CD4-positive, CD25-positive, alpha-beta regulatory T cell (primary cell): ENCODE data around the gene ARRB1. TPM values are rescaled to one million over a fixed set of nuclear protein-coding genes. Genes with fewer than 3 reads are reported as not detected.
A peak's percentile ranks its signal among the peaks of the same experiment; 100 is the strongest.

Experiments used
- ATAC-seq, 2 donors: fragments of 150-1000 bp; cut with Tn5 transposase; one replicate each; pipeline ENCODE4 v1.10.0; 2021; ENCODE audit warnings: low read depth in 2 of 2, moderate number of reproducible peaks in 2 of 2, moderate library complexity in 1 of 2
- DNase-seq, 3 donors: peaks; one replicate each; pipeline versions ENCODE4 v3.0.0 to v3.0.0-alpha.2; 2012 to 2022; ENCODE audit warnings: mixed read lengths in 1 of 3
- H3K27ac ChIP-seq: one replicate; pipeline ENCODE4 v1.7.0; 2013; ENCODE audit warnings: mild to moderate bottlenecking, low read length; ENCODE audit not compliant: insufficient read depth, poor library complexity, severe bottlenecking
- H3K27me3 ChIP-seq: one replicate; pipeline ENCODE4 v1.7.0; 2013; ENCODE audit warnings: low read length; ENCODE audit not compliant: control insufficient read depth, insufficient read depth
- H3K36me3 ChIP-seq: one replicate; pipeline ENCODE4 v1.7.0; 2013; ENCODE audit warnings: mild to moderate bottlenecking, low read length, moderate library complexity; ENCODE audit not compliant: control insufficient read depth, insufficient read depth
- H3K4me1 ChIP-seq: 2 replicates; pipeline ENCODE4 v1.7.0; 2013; ENCODE audit warnings: mild to moderate bottlenecking, low read length; ENCODE audit not compliant: insufficient read depth, control insufficient read depth, poor library complexity, severe bottlenecking
- H3K4me3 ChIP-seq: one replicate; pipeline ENCODE4 v1.7.0; 2013; ENCODE audit warnings: low read depth, mild to moderate bottlenecking, low read length, moderate library complexity
- H3K9me3 ChIP-seq, 2 experiments: 1 replicate in 1 of 2; 2 replicates in 1 of 2; pipeline ENCODE4 v1.7.0; 2013; ENCODE audit warnings: low read length in 2 of 2, mild to moderate bottlenecking in 1 of 2, moderate library complexity in 1 of 2; ENCODE audit not compliant: control insufficient read depth in 2 of 2
- H3K27ac Mint-ChIP-seq, 3 donors: one replicate each; pipeline ENCODE4 v1.8.0; 2020 to 2022; ENCODE audit warnings: mild to moderate bottlenecking in 3 of 3, mixed read lengths in 3 of 3, moderate library complexity in 2 of 3
- H3K27me3 Mint-ChIP-seq: one replicate; pipeline ENCODE4 v1.8.0; 2022; ENCODE audit warnings: mild to moderate bottlenecking, mixed read lengths
- H3K36me3 Mint-ChIP-seq: one replicate; pipeline ENCODE4 v1.8.0; 2020; ENCODE audit warnings: mixed read lengths
- H3K4me1 Mint-ChIP-seq, 4 donors: one replicate each; pipeline ENCODE4 v1.8.0; 2020 to 2022; ENCODE audit warnings: mixed read lengths in 4 of 4, mild to moderate bottlenecking in 1 of 4
- H3K4me3 Mint-ChIP-seq, 4 donors: one replicate each; pipeline ENCODE4 v1.8.0; 2020 to 2022; ENCODE audit warnings: mild to moderate bottlenecking in 4 of 4, mixed read lengths in 4 of 4, moderate library complexity in 3 of 4
- H3K9me3 Mint-ChIP-seq, 7 donors: one replicate each; pipeline ENCODE4 v1.8.0; 2020 to 2022; ENCODE audit warnings: mixed read lengths in 7 of 7, mild to moderate bottlenecking in 3 of 7, moderate library complexity in 2 of 7
- polyA plus RNA-seq, 4 donors: library from polyadenylated mRNA; unstranded; fragments of 300-500 nt; fragmentation: Illumina TruSeq; gene quantifications; one replicate each; pipeline ENCODE4 v1.2.3, GENCODE V29; 2021
- total RNA-seq: library from RNA; stranded (reverse); gene quantifications from one replicate; pipeline ENCODE4 v1.2.3, GENCODE V29; 2022

Gene ARRB1
- total and polyA plus RNA-seq, 5 donors from 2014 or later, result 5.1 to 36.1 (median 6.5) TPM

GRCh38 chr11:75289919-75290318 lies 61.5 kb downstream of the ARRB1 start:
- Histone ChIP-seq H3K4me1 (no peaks in the 10 kb centered on the region), H3K4me3 (no peak overlapping the region), H3K36me3 (no peaks in the 10 kb centered on the region), H3K27ac (no peak overlapping the region), H3K27me3 (no peaks in the 10 kb centered on the region), H3K9me3 (no peaks in the 10 kb centered on the region)
- DNase-seq (no peak), ATAC-seq (no peak)
- Mint-ChIP-seq H3K27me3 (no peaks in the 10 kb centered on the region), H3K4me3 (no peak overlapping the region), H3K36me3 (peaks cover 6% of the 10 kb centered on the region), H3K9me3 (peaks cover 0 to 1% (median 0%) of the 10 kb centered on the region in 7 donors), H3K4me1 (peaks cover 0 to 9% (median 2%) of the 10 kb centered on the region in 4 donors), H3K27ac (peak overlapping the region in 1 of 3 donors; percentile 85)

- H3K4me1 ChIP-seq, result no peaks in the 10 kb centered on the region
- H3K4me3 Mint-ChIP-seq, result no peak overlapping the region
- no peaks in the 10 kb centered on the region for H3K27me3 Mint-ChIP-seq
- no peaks in the 10 kb centered on the region for H3K36me3 ChIP-seq
- DNase-seq, result no peak
- peaks cover 0 to 1% (median 0%) of the 10 kb centered on the region in 7 donors for H3K9me3 Mint-ChIP-seq
- H3K4me1 Mint-ChIP-seq, result peaks cover 0 to 6% (median 2%) of the 10 kb centered on the region in 4 donors
- no peak for ATAC-seq
- H3K27me3 ChIP-seq, result no peaks in the 10 kb centered on the region
- H3K4me3 ChIP-seq, result no peak overlapping the region
- no peaks in the 10 kb centered on the region for H3K9me3 ChIP-seq
- peak overlapping the region in 2 of 3 donors; percentile 78 to 80 for H3K27ac Mint-ChIP-seq
- peaks cover 6% of the 10 kb centered on the region for H3K36me3 Mint-ChIP-seq
- H3K27ac ChIP-seq, result no peak overlapping the region
Measured at GRCh38 chr11:75289511-75289760, 62.0 kb downstream of the ARRB1 start.

GRCh38 chr11:75287579-75287978 lies 63.9 kb downstream of the ARRB1 start:
- H3K27ac Mint-ChIP-seq, result peak overlapping the region in 1 of 3 donors; percentile 48
- Histone ChIP-seq H3K27ac (no peak overlapping the region), H3K36me3 (peaks cover 3% of the 10 kb centered on the region), H3K4me3 (no peak overlapping the region), H3K9me3 (no peaks in the 10 kb centered on the region), H3K27me3 (no peaks in the 10 kb centered on the region), H3K4me1 (no peaks in the 10 kb centered on the region)
- no peaks in the 10 kb centered on the region for H3K27me3 Mint-ChIP-seq
- H3K4me1 Mint-ChIP-seq, result peaks cover 0 to 1% (median 0%) of the 10 kb centered on the region in 4 donors
- H3K4me3 Mint-ChIP-seq, result no peak overlapping the region
- peaks cover 0 to 1% (median 0%) of the 10 kb centered on the region in 7 donors for H3K9me3 Mint-ChIP-seq
- no peak for ATAC-seq
- no peak for DNase-seq
- H3K36me3 Mint-ChIP-seq, result no peaks in the 10 kb centered on the region

GRCh38 chr11:75286826-75287465 lies 64.5 kb downstream of the ARRB1 start:
- Mint-ChIP-seq H3K9me3 (peaks cover 0 to 1% (median 0%) of the 10 kb centered on the region in 7 donors), H3K4me1 (peaks cover 0 to 1% (median 0%) of the 10 kb centered on the region in 4 donors), H3K36me3 (no peaks in the 10 kb centered on the region), H3K4me3 (no peak overlapping the region), H3K27ac (peak overlapping the region; percentile 48 to 73 (median 48)), H3K27me3 (no peaks in the 10 kb centered on the region)
- no peak overlapping the region for H3K27ac ChIP-seq
- ATAC-seq, result no peak
- H3K9me3 ChIP-seq, result no peaks in the 10 kb centered on the region
- H3K36me3 ChIP-seq, result peaks cover 3% of the 10 kb centered on the region
- no peak overlapping the region for H3K4me3 ChIP-seq
- no peaks in the 10 kb centered on the region for H3K4me1 ChIP-seq
- DNase-seq, result no peak
- H3K27me3 ChIP-seq, result no peaks in the 10 kb centered on the region

GRCh38 chr11:75285776-75286360 lies 65.6 kb downstream of the ARRB1 start:
- no peaks in the 10 kb centered on the region for H3K27me3 ChIP-seq
- peaks cover 3% of the 10 kb centered on the region for H3K36me3 ChIP-seq
- no peak overlapping the region for H3K27ac ChIP-seq
- no peaks in the 10 kb centered on the region for H3K9me3 ChIP-seq
- no peak for DNase-seq
- Mint-ChIP-seq H3K4me1 (peaks cover 0 to 2% (median under 1%) of the 10 kb centered on the region in 4 donors), H3K36me3 (peaks cover 2% of the 10 kb centered on the region), H3K9me3 (peaks cover 0 to 1% (median 0%) of the 10 kb centered on the region in 7 donors), H3K27me3 (no peaks in the 10 kb centered on the region), H3K27ac (no peak overlapping the region), H3K4me3 (no peak overlapping the region)
- no peak for ATAC-seq
- no peaks in the 10 kb centered on the region for H3K4me1 ChIP-seq
- no peak overlapping the region for H3K4me3 ChIP-seq

- H3K27ac ChIP-seq, result no peak overlapping the region
- Mint-ChIP-seq H3K36me3 (peaks cover 19% of the 10 kb centered on the region), H3K4me1 (peaks cover 4 to 20% (median 10%) of the 10 kb centered on the region in 4 donors)
Measured at GRCh38 chr11:75283391-75283931, 68.0 kb downstream of the ARRB1 start.

GRCh38 chr11:75281469-75282095 lies 69.9 kb downstream of the ARRB1 start:
- Mint-ChIP-seq H3K9me3 (no peaks in the 10 kb centered on the region), H3K27me3 (no peaks in the 10 kb centered on the region), H3K27ac (peak overlapping the region in 1 of 3 donors; percentile 55), H3K36me3 (peaks cover 28% of the 10 kb centered on the region), H3K4me1 (peaks cover 5 to 33% (median 21%) of the 10 kb centered on the region in 4 donors), H3K4me3 (no peak overlapping the region)
- Histone ChIP-seq H3K4me3 (no peak overlapping the region), H3K27me3 (no peaks in the 10 kb centered on the region), H3K36me3 (peaks cover 16% of the 10 kb centered on the region), H3K4me1 (peaks cover 20% of the 10 kb centered on the region), H3K27ac (no peak overlapping the region), H3K9me3 (no peaks in the 10 kb centered on the region)
- no peak for ATAC-seq
- no peak for DNase-seq

More at GRCh38 chr11:75283391-75283931, 68.0 kb downstream of the ARRB1 start:
- ATAC-seq, result no peak
- no peaks in the 10 kb centered on the region for H3K27me3 Mint-ChIP-seq
- peaks cover 0 to 1% (median 0%) of the 10 kb centered on the region in 7 donors for H3K9me3 Mint-ChIP-seq
- Histone ChIP-seq H3K27me3 (no peaks in the 10 kb centered on the region), H3K4me1 (peaks cover 8% of the 10 kb centered on the region), H3K9me3 (no peaks in the 10 kb centered on the region), H3K4me3 (no peak overlapping the region), H3K36me3 (peaks cover 6% of the 10 kb centered on the region)
- H3K4me3 Mint-ChIP-seq, result no peak overlapping the region
- H3K27ac Mint-ChIP-seq, result no peak overlapping the region
- DNase-seq, result no peak
